Right lobe of liver (tissue), 6 donors: ENCODE results near the gene NSD1. TPM values are rescaled to one million over a fixed set of nuclear protein-coding genes. Genes with fewer than 3 reads are reported as not detected.
A peak's percentile ranks its signal among the peaks of the same experiment; 100 is the strongest.

ENCODE experiments used
- ATAC-seq, 4 donors: fragments of 200-7000 bp; cut with Tn5 transposase; one replicate each; pipeline ENCODE4 v1.9.1; 2020; ENCODE audit warnings: mild to moderate bottlenecking in 4 of 4, moderate library complexity in 4 of 4
- DNase-seq, 3 donors: peaks; one replicate each; pipeline ENCODE4 v3.0.0-alpha.2; 2020
- H3K27ac ChIP-seq, 3 donors: fragments of 200-600 bp; one replicate each; pipeline ENCODE4 v1.8.0; 2022
- H3K27me3 ChIP-seq, 2 donors: fragments of 200-600 bp; one replicate each; pipeline ENCODE4 v1.8.0; 2022
- H3K36me3 ChIP-seq, 4 donors: fragments of 200-600 bp; sonication (generic) in 1 of 4; one replicate each; pipeline versions ENCODE4 v1.5.1 to v1.8.0; 2017 to 2022; ENCODE audit warnings: control low read depth in 1 of 4
- H3K4me1 ChIP-seq, 4 donors: fragments of 200-600 bp; sonication (generic) in 1 of 4; one replicate each; pipeline versions ENCODE4 v1.5.1 to v1.8.0; 2017 to 2022; ENCODE audit warnings: control low read depth in 1 of 4
- H3K4me3 ChIP-seq, 3 donors: fragments of 200-600 bp; one replicate each; pipeline ENCODE4 v1.8.0; 2022
- H3K9me3 ChIP-seq, 4 donors: fragments of 200-600 bp; sonication (generic) in 1 of 4; one replicate each; pipeline versions ENCODE4 v1.5.1 to v1.8.0; 2017 to 2022; ENCODE audit warnings: control low read depth in 1 of 4
- CTCF ChIP-seq, 4 donors: fragments of 200-600 bp in 3 of 4; fragments of 450-650 bp in 1 of 4; IDR thresholded peaks; one replicate each; pipeline versions ENCODE4 v1.5.1 to v1.8.0; 2016 to 2022; ENCODE audit warnings: antibody characterized with exemption in 4 of 4, mild to moderate bottlenecking in 2 of 4
- POLR2A ChIP-seq: fragments of 450-650 bp; IDR thresholded peaks from one replicate; pipeline ENCODE4 v1.6.1; 2017; ENCODE audit warnings: antibody characterized with exemption, mild to moderate bottlenecking
- WGBS: methylation state at CpG from one replicate; pipeline ENCODE4 v1.1.6; 2018; ENCODE audit warnings: low coverage, low lambda C conversion rate; ENCODE audit not compliant: insufficient coverage; ENCODE audit errors: missing lambda C conversion rate; 5-methylcytosine and 5-hydroxymethylcytosine counted together
- intact Hi-C, 2 donors: fragments of 100-400 bp; cut with DNase I; formaldehyde crosslinking; loops; one replicate each; pipeline versions ENCODE4 v1.11.2 to v1.14.1; 2022
- total RNA-seq, 6 experiments: library from RNA; depleted of rRNA in 2 of 6; stranded (reverse); fragments of >200 nt in 2 of 6; fragmentation: NEBNext Ultra II Directional in 3 of 6; extraction: Animal tissue kit (Norgen Biotek cat#: 25700) in 3 of 6; gene quantifications; one replicate each; pipeline versions ENCODE4 v1.1.0 to v1.2.4, GENCODE V29; 2016 to 2023
- donor health status: DM: no; HTN: yes; CAD: no.
- donor health status: DM: no; HTN: no; CAD: no.
- donor health status: DM: no; HTN: no; CAD: no.
- donor health status: DM: no; HTN: yes; CAD: no.
- donor health status: DM: no; HTN: yes; CAD: no.

NSD1 gene
- total RNA-seq, 6 experiments from 2014 or later = 13.1 to 33.1 (median 23.6) TPM

GRCh38 chr5:177097016-177097985, 36.3 kb upstream of the NSD1 start:
- Histone ChIP-seq H3K4me1 (peaks cover 2 to 45% (median 14%) of the 10 kb centered on the region in 4 donors), H3K9me3 (no peaks in the 10 kb centered on the region), H3K27ac (no peak overlapping the region), H3K36me3 (peaks cover 0 to 22% (median 8%) of the 10 kb centered on the region in 4 donors), H3K4me3 (no peak overlapping the region), H3K27me3 (no peaks in the 10 kb centered on the region)
- intact Hi-C loops = no loop called here
- TF ChIP-seq POLR2A (no peak), CTCF (IDR thresholded peaks at IDR 0.05) (no peak)
- DNase-seq (no peak), ATAC-seq (peak in 1 of 4 donors; percentile 8)
- WGBS = 72% methylated on average over 14 of the region's 30 CpGs

- 37% methylated on average over 3 of the region's 6 CpGs for WGBS
- H3K36me3 ChIP-seq = peaks cover 0 to 19% (median 6%) of the 10 kb centered on the region in 4 donors
These were observed 35.5 kb upstream of the NSD1 start for GRCh38 chr5:177098120-177098469.

GRCh38 chr5:177098470-177099141, 35.0 kb upstream of the NSD1 start:
- ATAC-seq (no peak), DNase-seq (no peak)
- WGBS = 80% methylated on average over 1 of the region's 18 CpGs
- no peak for TF ChIP-seq POLR2A
- no peak for TF ChIP-seq CTCF (IDR thresholded peaks at IDR 0.05)
- H3K4me1 ChIP-seq = peaks cover 2 to 41% (median 14%) of the 10 kb centered on the region in 4 donors
- no peak overlapping the region for H3K4me3 ChIP-seq
- no peaks in the 10 kb centered on the region for H3K27me3 ChIP-seq
- peaks cover 0 to 19% (median 3%) of the 10 kb centered on the region in 4 donors for H3K36me3 ChIP-seq
- peak overlapping the region in 2 of 3 donors; percentile 4 to 29 for H3K27ac ChIP-seq
- H3K9me3 ChIP-seq = no peaks in the 10 kb centered on the region
- intact Hi-C loops = no loop called here

More at GRCh38 chr5:177098120-177098469, 35.5 kb upstream of the NSD1 start:
- Histone ChIP-seq H3K4me1 (peaks cover 2 to 45% (median 14%) of the 10 kb centered on the region in 4 donors), H3K4me3 (no peak overlapping the region), H3K27me3 (no peaks in the 10 kb centered on the region), H3K9me3 (no peaks in the 10 kb centered on the region), H3K27ac (peak overlapping the region in 1 of 3 donors; percentile 4)
- intact Hi-C loops = no loop called here
- TF ChIP-seq POLR2A = no peak
- TF ChIP-seq CTCF (IDR thresholded peaks at IDR 0.05) = no peak
- DNase-seq (no peak), ATAC-seq (no peak)

GRCh38 chr5:177099422-177100093, 34.0 kb upstream of the NSD1 start:
- 67% methylated on average over 1 of the region's 13 CpGs for WGBS
- no peak overlapping the region for H3K4me3 ChIP-seq
- ATAC-seq (no peak), DNase-seq (no peak)
- H3K4me1 ChIP-seq = peaks cover 0 to 31% (median 10%) of the 10 kb centered on the region in 4 donors
- H3K27me3 ChIP-seq = no peaks in the 10 kb centered on the region
- H3K36me3 ChIP-seq = peaks cover 0 to 19% (median 3%) of the 10 kb centered on the region in 4 donors
- TF ChIP-seq CTCF (IDR thresholded peaks at IDR 0.05) = no peak
- no peak for TF ChIP-seq POLR2A
- intact Hi-C loops = no loop called here
- H3K9me3 ChIP-seq = no peaks in the 10 kb centered on the region
- H3K27ac ChIP-seq = no peak overlapping the region
